ENCODE data around the gene VPS72. TPM values are rescaled to one million over a fixed set of nuclear protein-coding genes. Genes with fewer than 3 reads are reported as not detected.

VPS72 gene
- polyA plus RNA-seq, 4 donors, result 27.3 to 40.1 (median 32.0) TPM

- FAIRE-seq, result no peak
- peaks cover 0 to 17% (median 0%) of the 10 kb centered on the region in 3 donors for H3K36me3 ChIP-seq (ENCODE audit: control insufficient read depth in 3 of 3, insufficient read depth in 2 of 3, low read depth in 1 of 3, low read length in 3 of 3)
- H3K4me1 ChIP-seq (ENCODE audit: control insufficient read depth in 3 of 3, insufficient read depth in 2 of 3, low read depth in 1 of 3, low read length in 2 of 3), result peaks cover 0 to 20% (median 3%) of the 10 kb centered on the region in 3 donors
- H3K27me3 ChIP-seq (ENCODE audit: control insufficient read depth in 3 of 3, insufficient read depth in 3 of 3, low read length in 3 of 3), result peaks cover 0 to 7% (median 0%) of the 10 kb centered on the region in 3 donors
- WGBS, 3 donors, result 0 to 1% (median 1%) methylated on average over 51 to 61 of the region's 61 CpGs
- peak within 1 kb of the TSS; percentile 36 to 68 (median 60) for H3K27ac ChIP-seq (ENCODE audit: low read depth in 1 of 3, low read length in 2 of 3)
- peak; percentile 94 to 96 for DNase-seq
- H3K4me3 ChIP-seq (ENCODE audit: low read depth in 1 of 3, low read length in 3 of 3), result peak within 1 kb of the TSS; percentile 45 to 91 (median 81)
- no peaks in the 10 kb centered on the region for H3K9me3 ChIP-seq (ENCODE audit: control insufficient read depth in 2 of 2, insufficient read depth in 1 of 2, low read depth in 1 of 2, low read length in 1 of 2)
Observed at GRCh38 chr1:151146412-151147131, 43.4 kb downstream of the VPS72 start, which contains the start of gene SEMA6C. TSS of gene SEMA6C (minus strand) at chr1:151146631. CDS start at chr1:151142621, 4,010 bp downstream.

DNA sequence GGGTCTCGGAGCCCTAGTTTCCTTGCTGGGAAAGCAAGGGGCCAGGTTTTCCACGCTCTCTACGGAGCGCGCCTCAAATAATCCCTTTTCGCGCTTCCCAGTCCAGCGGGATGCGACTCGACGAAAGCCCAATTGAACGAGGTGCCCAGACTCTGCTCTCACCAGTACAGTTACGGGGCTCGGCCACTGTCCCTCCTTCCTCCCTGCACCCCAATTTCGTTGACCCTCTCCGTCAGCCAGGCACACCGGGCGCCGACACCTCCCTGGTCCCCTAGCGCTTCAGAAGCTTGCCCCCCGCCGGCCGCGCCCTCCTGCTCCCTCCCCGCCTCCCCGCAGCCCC is 44.0 kb downstream of the VPS72 start:
- peaks cover 0 to 20% (median 3%) of the 10 kb centered on the region in 3 donors for H3K4me1 ChIP-seq (ENCODE audit: control insufficient read depth in 3 of 3, insufficient read depth in 2 of 3, low read depth in 1 of 3, low read length in 2 of 3)
- peak in 1 of 2 donors; percentile 8 for DNase-seq
- peak overlapping the region; percentile 45 to 91 (median 81) for H3K4me3 ChIP-seq (ENCODE audit: low read depth in 1 of 3, low read length in 3 of 3)
- FAIRE-seq, result no peak
- H3K27ac ChIP-seq (ENCODE audit: low read depth in 1 of 3, low read length in 2 of 3), result peak overlapping the region in 2 of 3 donors; percentile 22 to 40
- no peaks in the 10 kb centered on the region for H3K9me3 ChIP-seq (ENCODE audit: control insufficient read depth in 2 of 2, insufficient read depth in 1 of 2, low read depth in 1 of 2, low read length in 1 of 2)
- WGBS, 3 donors, result 1 to 2% (median 1%) methylated on average over 21 to 26 of the region's 26 CpGs
- H3K27me3 ChIP-seq (ENCODE audit: control insufficient read depth in 3 of 3, insufficient read depth in 3 of 3, low read length in 3 of 3), result peaks cover 0 to 7% (median 0%) of the 10 kb centered on the region in 3 donors
- H3K36me3 ChIP-seq (ENCODE audit: control insufficient read depth in 3 of 3, insufficient read depth in 2 of 3, low read depth in 1 of 3, low read length in 3 of 3), result peaks cover 0 to 18% (median 0%) of the 10 kb centered on the region in 3 donors

DNA sequence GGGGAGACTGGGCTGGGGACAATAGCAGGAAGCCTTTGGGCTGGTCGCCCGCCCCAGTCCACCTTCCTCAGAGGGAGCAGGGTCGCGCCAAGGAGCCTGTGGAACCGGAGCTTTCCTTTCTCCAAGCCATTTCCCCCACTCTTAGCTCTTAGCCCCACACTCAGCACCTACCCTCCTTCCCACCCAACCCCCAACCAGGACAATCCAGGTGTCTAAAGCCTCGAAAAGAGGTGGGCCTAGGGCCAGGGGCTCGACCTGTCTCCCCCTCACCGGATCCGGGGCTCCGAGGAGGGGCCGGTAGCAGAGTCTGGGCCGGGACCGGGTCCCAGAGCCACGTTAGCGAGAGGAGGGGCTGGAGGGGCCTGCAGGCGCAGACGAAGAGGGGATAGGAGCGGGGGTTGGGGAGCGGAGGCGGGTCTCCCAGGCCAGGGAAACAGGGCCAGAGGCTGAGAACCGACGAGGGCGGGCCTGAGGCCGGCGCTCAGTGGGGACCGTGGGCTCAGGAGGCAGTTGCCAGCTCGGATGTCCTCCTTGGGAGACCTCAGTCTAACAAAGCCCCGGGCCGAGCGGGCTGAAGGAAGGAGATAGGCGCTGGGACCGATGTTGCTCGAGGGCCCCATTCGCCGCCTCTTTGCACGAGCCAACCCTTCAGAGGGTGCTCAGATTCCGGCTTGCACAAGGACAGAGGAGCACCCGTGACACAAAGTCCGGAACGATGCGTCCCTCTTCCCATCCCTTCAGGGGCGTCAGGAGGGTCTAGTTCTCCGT is 44.5 kb downstream of the VPS72 start:
- WGBS, 3 donors, result 22 to 29% (median 23%) methylated on average over 38 to 43 of the region's 43 CpGs
- Histone ChIP-seq H3K27ac (ENCODE audit: low read depth in 1 of 3, low read length in 2 of 3) (no peak overlapping the region), H3K9me3 (ENCODE audit: control insufficient read depth in 2 of 2, insufficient read depth in 1 of 2, low read depth in 1 of 2, low read length in 1 of 2) (no peaks in the 10 kb centered on the region), H3K4me3 (ENCODE audit: low read depth in 1 of 3, low read length in 3 of 3) (peak overlapping the region; percentile 45 to 91 (median 81)), H3K4me1 (ENCODE audit: control insufficient read depth in 3 of 3, insufficient read depth in 2 of 3, low read depth in 1 of 3, low read length in 2 of 3) (peaks cover 0 to 20% (median 3%) of the 10 kb centered on the region in 3 donors), H3K27me3 (ENCODE audit: control insufficient read depth in 3 of 3, insufficient read depth in 3 of 3, low read length in 3 of 3) (peaks cover 0 to 7% (median 0%) of the 10 kb centered on the region in 3 donors), H3K36me3 (ENCODE audit: control insufficient read depth in 3 of 3, insufficient read depth in 2 of 3, low read depth in 1 of 3, low read length in 3 of 3) (peaks cover 0 to 18% (median 0%) of the 10 kb centered on the region in 3 donors)
- no peak for FAIRE-seq
- peak; percentile 20 to 61 for DNase-seq

DNA sequence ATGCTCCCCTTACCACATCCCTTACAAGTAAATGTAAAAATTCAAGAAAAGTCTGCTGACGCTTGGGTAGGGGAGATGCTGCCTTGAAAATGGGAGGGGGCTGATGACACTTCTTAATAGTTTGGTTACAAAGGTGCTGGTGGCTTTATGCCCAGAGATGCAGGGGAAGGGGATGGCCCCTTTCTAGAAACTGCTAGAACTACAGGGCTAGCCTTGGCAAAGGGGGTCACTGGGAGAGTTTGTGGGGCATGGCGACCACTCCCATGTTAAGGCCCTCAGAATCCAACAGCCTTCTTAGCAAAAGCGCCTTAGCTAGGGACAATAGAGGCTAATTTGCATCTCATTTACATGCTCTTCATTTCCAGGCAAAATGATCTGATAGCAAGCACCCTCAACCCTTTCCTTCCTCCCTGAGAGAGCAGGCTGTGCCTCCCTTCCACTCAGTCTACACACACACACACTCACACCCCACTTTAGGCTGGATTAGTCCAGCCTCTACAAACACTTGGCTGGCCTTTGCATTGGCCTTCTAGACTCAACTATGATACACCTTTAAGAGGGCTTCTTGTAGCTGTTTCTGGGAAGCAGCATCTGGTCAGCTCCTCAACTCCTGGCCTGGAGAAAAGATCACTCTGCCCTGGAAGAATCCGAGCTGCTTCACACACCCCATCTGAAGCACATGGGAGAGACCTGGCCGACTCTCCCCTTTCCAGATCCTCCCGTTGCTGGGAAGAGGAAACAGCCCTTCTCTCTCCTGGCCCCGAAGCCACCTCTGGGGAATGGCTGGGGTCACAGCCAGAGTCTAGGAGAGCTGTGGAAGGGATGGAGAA is 45.3 kb downstream of the VPS72 start:
- Histone ChIP-seq H3K27ac (ENCODE audit: low read depth in 1 of 3, low read length in 2 of 3) (no peak overlapping the region), H3K27me3 (ENCODE audit: control insufficient read depth in 3 of 3, insufficient read depth in 3 of 3, low read length in 3 of 3) (peaks cover 0 to 7% (median 0%) of the 10 kb centered on the region in 3 donors), H3K4me3 (ENCODE audit: low read depth in 1 of 3, low read length in 3 of 3) (peak overlapping the region in 2 of 3 donors; percentile 81 to 91), H3K36me3 (ENCODE audit: control insufficient read depth in 3 of 3, insufficient read depth in 2 of 3, low read depth in 1 of 3, low read length in 3 of 3) (peaks cover 0 to 23% (median 0%) of the 10 kb centered on the region in 3 donors), H3K4me1 (ENCODE audit: control insufficient read depth in 3 of 3, insufficient read depth in 2 of 3, low read depth in 1 of 3, low read length in 2 of 3) (peaks cover 0 to 20% (median 3%) of the 10 kb centered on the region in 3 donors), H3K9me3 (ENCODE audit: control insufficient read depth in 2 of 2, insufficient read depth in 1 of 2, low read depth in 1 of 2, low read length in 1 of 2) (no peaks in the 10 kb centered on the region)
- 56 to 64% (median 58%) methylated on average over 6 to 7 of the region's 7 CpGs for WGBS, 3 donors
- DNase-seq (no peak), FAIRE-seq (no peak)

DNA sequence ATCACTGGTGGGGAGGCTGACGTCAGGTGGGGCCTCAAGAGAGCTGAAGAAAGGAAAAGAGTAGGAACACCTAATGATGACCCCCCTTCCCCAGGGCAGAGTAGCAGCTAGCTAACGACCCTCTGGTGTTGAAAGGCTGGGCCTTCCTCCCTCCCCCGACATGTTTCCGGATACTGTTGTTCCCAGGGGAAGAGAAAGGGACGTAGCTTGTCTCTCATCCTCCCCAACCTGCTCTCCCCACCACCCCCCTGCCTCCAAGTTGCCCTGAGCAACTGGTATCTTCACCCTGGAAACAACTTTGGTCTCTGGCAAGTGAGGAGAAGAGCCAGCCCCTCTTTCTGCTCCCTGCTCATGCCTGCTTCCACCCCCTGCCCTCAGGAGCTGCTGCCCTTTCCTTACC is 46.0 kb downstream of the VPS72 start:
- no peak overlapping the region for H3K27ac ChIP-seq (ENCODE audit: low read depth in 1 of 3, low read length in 2 of 3)
- no peak overlapping the region for H3K4me3 ChIP-seq (ENCODE audit: low read depth in 1 of 3, low read length in 3 of 3)
- peaks cover 0 to 7% (median 0%) of the 10 kb centered on the region in 3 donors for H3K27me3 ChIP-seq (ENCODE audit: control insufficient read depth in 3 of 3, insufficient read depth in 3 of 3, low read length in 3 of 3)
- no peak for DNase-seq
- H3K36me3 ChIP-seq (ENCODE audit: control insufficient read depth in 3 of 3, insufficient read depth in 2 of 3, low read depth in 1 of 3, low read length in 3 of 3), result peaks cover 0 to 28% (median 0%) of the 10 kb centered on the region in 3 donors
- H3K9me3 ChIP-seq (ENCODE audit: control insufficient read depth in 2 of 2, insufficient read depth in 1 of 2, low read depth in 1 of 2, low read length in 1 of 2), result no peaks in the 10 kb centered on the region
- peaks cover 0 to 20% (median 3%) of the 10 kb centered on the region in 3 donors for H3K4me1 ChIP-seq (ENCODE audit: control insufficient read depth in 3 of 3, insufficient read depth in 2 of 3, low read depth in 1 of 3, low read length in 2 of 3)
- no peak for FAIRE-seq
- 66 to 78% (median 73%) methylated on average over 3 to 5 of the region's 5 CpGs for WGBS, 3 donors

DNA sequence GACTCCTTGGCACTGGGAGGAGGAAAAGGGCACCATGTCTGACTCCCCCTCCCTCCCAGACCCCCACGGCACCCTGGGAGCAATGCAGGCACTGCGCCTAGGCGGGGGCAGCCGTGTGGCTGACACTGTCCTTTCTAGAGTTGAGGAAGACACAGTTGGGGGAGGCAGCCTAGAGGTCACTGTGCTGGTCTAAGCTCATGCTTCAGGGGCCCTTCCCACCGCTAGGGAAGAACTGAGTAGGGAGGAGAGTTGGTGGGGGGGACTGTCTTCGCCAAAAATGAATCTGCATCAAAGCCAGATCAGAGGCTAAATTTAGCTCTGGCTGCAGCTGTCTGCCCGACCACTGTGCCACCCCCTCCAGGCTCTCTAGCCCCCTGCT is 47.0 kb downstream of the VPS72 start:
- Histone ChIP-seq H3K4me1 (ENCODE audit: control insufficient read depth in 3 of 3, insufficient read depth in 2 of 3, low read depth in 1 of 3, low read length in 2 of 3) (peaks cover 0 to 20% (median 3%) of the 10 kb centered on the region in 3 donors), H3K36me3 (ENCODE audit: control insufficient read depth in 3 of 3, insufficient read depth in 2 of 3, low read depth in 1 of 3, low read length in 3 of 3) (peaks cover 0 to 37% (median 0%) of the 10 kb centered on the region in 3 donors), H3K27me3 (ENCODE audit: control insufficient read depth in 3 of 3, insufficient read depth in 3 of 3, low read length in 3 of 3) (peaks cover 0 to 7% (median 0%) of the 10 kb centered on the region in 3 donors), H3K9me3 (ENCODE audit: control insufficient read depth in 2 of 2, insufficient read depth in 1 of 2, low read depth in 1 of 2, low read length in 1 of 2) (no peaks in the 10 kb centered on the region), H3K27ac (ENCODE audit: low read depth in 1 of 3, low read length in 2 of 3) (no peak overlapping the region), H3K4me3 (ENCODE audit: low read depth in 1 of 3, low read length in 3 of 3) (no peak overlapping the region)
- DNase-seq (no peak), FAIRE-seq (no peak)
- WGBS, 3 donors, result 71 to 85% (median 80%) methylated on average over 7 of the region's 7 CpGs

DNA sequence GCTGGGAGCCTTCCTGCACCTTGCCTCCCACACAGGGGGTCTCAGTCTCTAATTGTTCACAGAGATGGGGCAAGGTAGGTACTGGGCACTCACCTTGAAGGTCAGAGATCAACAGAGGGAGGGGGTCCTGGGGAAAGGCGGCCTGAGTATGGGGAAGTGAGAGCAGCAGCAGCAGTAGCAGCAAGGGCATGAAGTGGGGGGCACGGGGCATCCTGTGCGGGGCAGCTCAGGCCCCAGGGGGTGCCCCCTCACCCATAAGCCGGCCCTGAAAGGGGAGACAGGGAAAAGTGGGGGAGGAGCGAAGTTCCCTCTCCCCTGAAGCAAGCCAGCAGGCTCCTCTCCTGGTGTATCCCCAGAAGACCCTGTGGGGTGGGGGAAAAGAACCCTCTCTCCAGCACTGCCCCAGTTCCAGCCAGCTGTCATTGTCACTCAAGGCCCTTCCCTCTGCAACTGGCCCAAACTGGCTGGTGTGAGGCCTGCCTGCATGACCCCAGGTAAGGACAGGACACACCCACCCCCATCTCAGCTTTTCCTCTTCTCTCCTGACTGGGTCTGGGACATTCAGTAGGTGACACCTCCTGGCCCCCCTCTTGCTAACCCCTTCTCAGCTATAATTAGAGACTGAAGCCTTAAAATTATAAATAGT is 47.5 kb downstream of the VPS72 start:
- H3K9me3 ChIP-seq (ENCODE audit: control insufficient read depth in 2 of 2, insufficient read depth in 1 of 2, low read depth in 1 of 2, low read length in 1 of 2), result no peaks in the 10 kb centered on the region
- peaks cover 0 to 42% (median 0%) of the 10 kb centered on the region in 3 donors for H3K36me3 ChIP-seq (ENCODE audit: control insufficient read depth in 3 of 3, insufficient read depth in 2 of 3, low read depth in 1 of 3, low read length in 3 of 3)
- WGBS, 3 donors, result 83 to 87% (median 84%) methylated on average over 4 to 5 of the region's 5 CpGs
- no peak overlapping the region for H3K27ac ChIP-seq (ENCODE audit: low read depth in 1 of 3, low read length in 2 of 3)
- H3K27me3 ChIP-seq (ENCODE audit: control insufficient read depth in 3 of 3, insufficient read depth in 3 of 3, low read length in 3 of 3), result peaks cover 0 to 7% (median 0%) of the 10 kb centered on the region in 3 donors
- H3K4me3 ChIP-seq (ENCODE audit: low read depth in 1 of 3, low read length in 3 of 3), result no peak overlapping the region
- no peak for FAIRE-seq
- H3K4me1 ChIP-seq (ENCODE audit: control insufficient read depth in 3 of 3, insufficient read depth in 2 of 3, low read depth in 1 of 3, low read length in 2 of 3), result peaks cover 0 to 17% (median 3%) of the 10 kb centered on the region in 3 donors
- no peak for DNase-seq

All from small intestine (tissue), 7 donors.